A673 (cell line): ENCODE data around the gene C16orf82. TPM values are rescaled to one million over a fixed set of nuclear protein-coding genes. Genes with fewer than 3 reads are reported as not detected.

Experiments used
- BruUV-seq: library from RNA; stranded (reverse); fragments of 400-500 nt; replicated peaks from 2 replicates; lab custom pipeline; 2021; lab: Mats Ljungman, UMichigan
- CTCF ChIA-PET: fragments of 300-600 bp; sonication (Branson Sonifier 250); formaldehyde crosslinking; loops from one replicate; lab custom pipeline; 2022; ENCODE audit warnings: antibody characterized with exemption; lab: Charles Lee
- POLR2A ChIA-PET: fragments of 300-600 bp; sonication (Branson Sonifier 250); formaldehyde crosslinking; loops from one replicate; lab custom pipeline; 2022; ENCODE audit warnings: antibody characterized with exemption; ENCODE audit not compliant: low non-redundant PET; lab: Charles Lee
- DNase-seq: peaks from one replicate; pipeline ENCODE4 v3.0.0-alpha.2; 2015; ENCODE audit warnings: low spot score
- H3K27ac ChIP-seq: fragments of 200-600 bp; sonication (generic); 2 replicates; pipeline ENCODE4 v1.5.1; 2016; ENCODE audit warnings: mixed run types, low read depth, mild to moderate bottlenecking, mixed read lengths, antibody characterized with exemption, low read length; ENCODE audit not compliant: poor library complexity, severe bottlenecking
- H3K27me3 ChIP-seq: fragments of 200-600 bp; sonication (generic); replicated peaks from 2 replicates; pipeline ENCODE4 v1.6.1; 2017; ENCODE audit warnings: mixed run types, low read depth, mild to moderate bottlenecking, mixed read lengths, antibody characterized with exemption, low read length; ENCODE audit not compliant: insufficient read depth, poor library complexity
- H3K36me3 ChIP-seq: fragments of 200-600 bp; sonication (generic); 2 replicates; pipeline ENCODE4 v1.6.1; 2016; ENCODE audit warnings: mixed run types, mild to moderate bottlenecking, mixed read lengths, antibody characterized with exemption, low read length; ENCODE audit not compliant: insufficient read depth, poor library complexity, severe bottlenecking
- H3K4me1 ChIP-seq: fragments of 200-600 bp; sonication (generic); 2 replicates; pipeline ENCODE4 v1.6.1; 2017; ENCODE audit warnings: mixed run types, mild to moderate bottlenecking, mixed read lengths, antibody characterized with exemption, low read length; ENCODE audit not compliant: insufficient read depth, poor library complexity, severe bottlenecking
- H3K4me3 ChIP-seq: fragments of 200-600 bp; sonication (generic); 2 replicates; pipeline ENCODE4 v1.5.1; 2016; ENCODE audit warnings: low read depth, mixed run types, mild to moderate bottlenecking, mixed read lengths, low read length; ENCODE audit not compliant: poor library complexity, severe bottlenecking
- H3K9me3 ChIP-seq: fragments of 200-600 bp; sonication (generic); 2 replicates; pipeline ENCODE4 v1.6.1; 2016; ENCODE audit warnings: mixed run types, low read depth, mild to moderate bottlenecking, mixed read lengths, antibody characterized with exemption, low read length; ENCODE audit not compliant: poor library complexity, severe bottlenecking
- CTCF ChIP-seq: fragments of 300-800, 200-600 bp; sonication (generic); conservative IDR thresholded peaks from 2 replicates; pipeline ENCODE4 v1.5.1; 2017; ENCODE audit warnings: low read depth, mild to moderate bottlenecking, antibody characterized with exemption, low read length, moderate library complexity, mixed read lengths
- EZH2 ChIP-seq: fragments of 200-600 bp; sonication (generic); IDR thresholded peaks from 2 replicates; pipeline ENCODE4 v1.6.1; 2017; ENCODE audit warnings: borderline replicate concordance, low read depth, mild to moderate bottlenecking, mixed read lengths, antibody characterized with exemption, low read length; ENCODE audit not compliant: poor library complexity, severe bottlenecking
- intact Hi-C: fragments of 100-400 bp; cut with micrococcal nuclease; formaldehyde crosslinking; loops from one replicate; pipeline ENCODE4 v1.10.0; 2022; ENCODE audit not compliant: unreplicated experiment
- total RNA-seq: library from RNA; stranded (reverse); gene quantifications from 2 replicates; pipeline ENCODE4 v1.2.3, GENCODE V29; 2021

C16orf82 gene
- total RNA-seq, 1 experiment from 2014 or later = not detected

DNA sequence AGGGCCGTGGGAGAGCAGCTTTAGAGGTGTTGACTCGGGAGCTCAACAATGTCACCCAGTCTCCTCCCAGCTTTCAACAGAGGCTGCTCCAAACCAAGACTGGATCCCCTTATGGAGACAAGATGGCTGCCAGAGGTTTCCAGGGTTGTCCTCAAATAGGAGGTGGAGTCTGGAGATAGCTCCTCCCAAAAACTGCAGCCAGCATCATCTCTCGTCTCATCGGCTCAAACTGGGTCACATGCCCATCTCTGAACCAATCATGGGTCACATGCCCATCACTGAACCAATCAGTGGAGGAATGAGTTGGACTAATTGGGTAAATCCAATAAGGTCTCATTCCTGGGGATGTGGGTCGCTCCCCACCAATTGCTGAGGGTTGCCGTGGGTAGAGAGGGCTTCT, 41.1 kb upstream of the C16orf82 start:
- Histone ChIP-seq H3K36me3 (no peaks in the 10 kb centered on the region), H3K4me1 (no peaks in the 10 kb centered on the region), H3K9me3 (no peaks in the 10 kb centered on the region), H3K27me3 (no peaks in the 10 kb centered on the region), H3K27ac (no peak overlapping the region), H3K4me3 (no peak overlapping the region)
- CTCF ChIA-PET = no interaction called here
- no peak for DNase-seq
- TF ChIP-seq CTCF (no peak), EZH2 (no peak)
- intact Hi-C loops = no loop called here
- POLR2A ChIA-PET = no interaction called here
- no TSS peak for BruUV-seq

- H3K36me3 ChIP-seq = no peaks in the 10 kb centered on the region
- no peak for DNase-seq
- no peaks in the 10 kb centered on the region for H3K27me3 ChIP-seq
- H3K4me1 ChIP-seq = no peaks in the 10 kb centered on the region
- H3K27ac ChIP-seq = no peak overlapping the region
- no peaks in the 10 kb centered on the region for H3K9me3 ChIP-seq
- POLR2A ChIA-PET = no interaction called here
- TF ChIP-seq EZH2 = no peak
- TF ChIP-seq CTCF = no peak
- no peak overlapping the region for H3K4me3 ChIP-seq
- intact Hi-C loops = no loop called here
- BruUV-seq = no TSS peak
- CTCF ChIA-PET = no interaction called here
These were observed 38.8 kb upstream of the C16orf82 start for GRCh38 chr16:27027971-27028370.

GRCh38 chr16:27028591-27029110, 38.1 kb upstream of the C16orf82 start:
- TF ChIP-seq EZH2 (no peak), CTCF (no peak)
- CTCF ChIA-PET = no interaction called here
- Histone ChIP-seq H3K4me1 (no peaks in the 10 kb centered on the region), H3K27ac (no peak overlapping the region), H3K27me3 (no peaks in the 10 kb centered on the region), H3K36me3 (no peaks in the 10 kb centered on the region), H3K4me3 (no peak overlapping the region), H3K9me3 (no peaks in the 10 kb centered on the region)
- no peak for DNase-seq
- intact Hi-C loops = no loop called here
- POLR2A ChIA-PET = no interaction called here
- BruUV-seq = no TSS peak
